Ishikawa (cell line): ENCODE results near the gene CST2.

Experiments
- CEBPB ChIP-seq: IDR thresholded peaks from 2 replicates; pipeline ENCODE4 v1.6.1; 2012
- CREB1 ChIP-seq: IDR thresholded peaks from 2 replicates; pipeline ENCODE4 v1.6.1; 2012; ENCODE audit warnings: low read depth
- EP300 ChIP-seq: IDR thresholded peaks from 2 replicates; pipeline ENCODE4 v1.6.1; 2012; ENCODE audit warnings: borderline replicate concordance
- NFIC ChIP-seq: IDR thresholded peaks from 2 replicates; pipeline ENCODE4 v1.6.1; 2012
- RAD21 ChIP-seq: IDR thresholded peaks from 2 replicates; pipeline ENCODE4 v1.6.1; 2012; ENCODE audit warnings: low read depth
- TAF1 ChIP-seq: IDR thresholded peaks from 2 replicates; pipeline ENCODE4 v1.6.1; 2012; ENCODE audit warnings: low read depth, mild to moderate bottlenecking
- TCF12 ChIP-seq: IDR thresholded peaks from 2 replicates; pipeline ENCODE4 v1.6.1; 2012; ENCODE audit warnings: low read depth
- USF1 ChIP-seq: IDR thresholded peaks from 2 replicates; pipeline ENCODE4 v1.6.1; 2012
- YY1 ChIP-seq: IDR thresholded peaks from 2 replicates; pipeline ENCODE4 v1.6.1; 2012; ENCODE audit warnings: low read depth
- TF ChIP-seq, protein P1 (sequence below): IDR thresholded peaks from 2 replicates; pipeline ENCODE4 v1.6.1; 2012; ENCODE audit warnings: low read depth, mild to moderate bottlenecking
- TF ChIP-seq, protein P2 (sequence below): IDR thresholded peaks from 2 replicates; pipeline ENCODE4 v1.6.1; 2012

DNA sequence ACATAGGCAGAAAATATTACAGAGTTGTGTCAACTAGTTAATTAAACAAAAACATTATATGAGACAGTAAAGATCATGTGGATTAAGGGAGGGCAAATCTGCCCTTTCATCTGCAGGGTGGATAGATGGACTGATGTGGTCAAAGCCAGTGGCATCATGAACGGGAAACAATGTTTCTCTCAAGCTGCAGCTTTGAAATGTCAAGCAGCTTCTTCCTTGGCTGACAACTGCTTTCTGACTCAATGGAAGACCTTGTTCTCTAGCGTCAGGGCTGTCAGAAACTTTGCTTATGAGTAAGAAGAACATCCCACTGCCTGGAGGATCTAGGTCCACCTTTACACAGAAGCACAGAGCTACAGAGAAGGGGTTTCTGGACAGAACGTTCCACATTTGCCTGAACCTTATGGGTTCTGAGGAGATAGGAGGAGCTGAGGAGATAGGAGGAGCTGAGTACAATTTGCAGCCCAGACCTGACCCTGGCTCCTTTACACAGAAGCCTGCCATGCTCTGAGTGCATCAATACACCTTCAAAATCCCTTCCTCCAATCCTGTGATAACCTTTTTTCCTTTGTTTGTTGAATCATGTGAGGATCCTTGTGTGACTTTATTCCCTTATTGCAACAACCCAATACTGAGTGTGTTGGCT, 47.0 kb upstream of the CST2 start:
- TF ChIP-seq TAF1 (no peak), CREB1 (no peak), CEBPB (no peak), EP300 (no peak), TCF12 (no peak), YY1 (no peak), USF1 (no peak), RAD21 (no peak), NFIC (no peak)
- TF ChIP-seq, protein P1, sequence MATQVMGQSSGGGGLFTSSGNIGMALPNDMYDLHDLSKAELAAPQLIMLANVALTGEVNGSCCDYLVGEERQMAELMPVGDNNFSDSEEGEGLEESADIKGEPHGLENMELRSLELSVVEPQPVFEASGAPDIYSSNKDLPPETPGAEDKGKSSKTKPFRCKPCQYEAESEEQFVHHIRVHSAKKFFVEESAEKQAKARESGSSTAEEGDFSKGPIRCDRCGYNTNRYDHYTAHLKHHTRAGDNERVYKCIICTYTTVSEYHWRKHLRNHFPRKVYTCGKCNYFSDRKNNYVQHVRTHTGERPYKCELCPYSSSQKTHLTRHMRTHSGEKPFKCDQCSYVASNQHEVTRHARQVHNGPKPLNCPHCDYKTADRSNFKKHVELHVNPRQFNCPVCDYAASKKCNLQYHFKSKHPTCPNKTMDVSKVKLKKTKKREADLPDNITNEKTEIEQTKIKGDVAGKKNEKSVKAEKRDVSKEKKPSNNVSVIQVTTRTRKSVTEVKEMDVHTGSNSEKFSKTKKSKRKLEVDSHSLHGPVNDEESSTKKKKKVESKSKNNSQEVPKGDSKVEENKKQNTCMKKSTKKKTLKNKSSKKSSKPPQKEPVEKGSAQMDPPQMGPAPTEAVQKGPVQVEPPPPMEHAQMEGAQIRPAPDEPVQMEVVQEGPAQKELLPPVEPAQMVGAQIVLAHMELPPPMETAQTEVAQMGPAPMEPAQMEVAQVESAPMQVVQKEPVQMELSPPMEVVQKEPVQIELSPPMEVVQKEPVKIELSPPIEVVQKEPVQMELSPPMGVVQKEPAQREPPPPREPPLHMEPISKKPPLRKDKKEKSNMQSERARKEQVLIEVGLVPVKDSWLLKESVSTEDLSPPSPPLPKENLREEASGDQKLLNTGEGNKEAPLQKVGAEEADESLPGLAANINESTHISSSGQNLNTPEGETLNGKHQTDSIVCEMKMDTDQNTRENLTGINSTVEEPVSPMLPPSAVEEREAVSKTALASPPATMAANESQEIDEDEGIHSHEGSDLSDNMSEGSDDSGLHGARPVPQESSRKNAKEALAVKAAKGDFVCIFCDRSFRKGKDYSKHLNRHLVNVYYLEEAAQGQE = no peak
- TF ChIP-seq, protein P2, sequence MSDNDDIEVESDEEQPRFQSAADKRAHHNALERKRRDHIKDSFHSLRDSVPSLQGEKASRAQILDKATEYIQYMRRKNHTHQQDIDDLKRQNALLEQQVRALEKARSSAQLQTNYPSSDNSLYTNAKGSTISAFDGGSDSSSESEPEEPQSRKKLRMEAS = no peak
